Measurements from ENCODE around the gene PSMA3. TPM values are rescaled to one million over a fixed set of nuclear protein-coding genes. Genes with fewer than 3 reads are reported as not detected.

PSMA3 gene
- polyA plus RNA-seq, 4 donors, result 133 to 206 (median 171) TPM

DNA sequence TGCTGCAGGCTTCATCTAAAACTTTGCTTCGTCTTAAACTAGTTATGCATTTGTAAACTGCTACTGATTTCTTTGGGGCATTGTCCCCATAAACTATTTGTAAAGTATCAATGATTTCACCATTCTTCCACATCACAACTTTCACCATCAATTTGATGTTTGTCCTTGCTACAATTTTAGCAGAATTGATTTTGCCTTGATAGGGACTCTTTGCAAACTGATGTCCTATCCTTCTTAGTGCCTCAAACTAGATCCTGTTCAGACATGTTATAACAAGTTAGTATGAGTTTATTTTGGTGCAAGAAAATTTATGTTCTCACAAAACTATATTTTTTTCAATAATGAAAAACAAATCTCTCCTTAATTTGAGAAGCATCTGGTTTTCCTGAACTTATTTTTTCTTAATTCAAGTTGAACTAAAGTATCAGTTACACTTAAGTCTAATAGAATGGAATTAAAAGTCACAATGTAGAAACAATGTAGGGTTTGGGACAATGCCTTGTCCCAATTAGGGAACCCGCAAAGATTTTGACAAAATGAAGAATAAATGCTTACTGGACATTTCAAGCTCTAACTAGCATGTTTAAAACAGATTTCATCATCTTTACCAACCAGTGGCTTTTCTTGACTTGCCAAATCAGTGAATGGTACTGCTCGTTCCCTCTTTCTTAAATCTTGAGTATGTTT is 43.6 kb downstream of the PSMA3 start:
- DNase-seq (no peak), FAIRE-seq (no peak)
- Histone ChIP-seq H3K27ac (ENCODE audit: low read depth in 1 of 3, low read length in 2 of 3) (no peak overlapping the region), H3K9me3 (ENCODE audit: control insufficient read depth in 2 of 2, insufficient read depth in 1 of 2, low read depth in 1 of 2, low read length in 1 of 2) (no peaks in the 10 kb centered on the region), H3K36me3 (ENCODE audit: control insufficient read depth in 3 of 3, insufficient read depth in 2 of 3, low read depth in 1 of 3, low read length in 3 of 3) (peaks cover 10 to 30% (median 18%) of the 10 kb centered on the region in 3 donors), H3K27me3 (ENCODE audit: control insufficient read depth in 3 of 3, insufficient read depth in 3 of 3, low read length in 3 of 3) (no peaks in the 10 kb centered on the region), H3K4me1 (ENCODE audit: control insufficient read depth in 3 of 3, insufficient read depth in 2 of 3, low read depth in 1 of 3, low read length in 2 of 3) (peaks cover 0 to 8% (median 0%) of the 10 kb centered on the region in 3 donors), H3K4me3 (ENCODE audit: low read depth in 1 of 3, low read length in 3 of 3) (no peak overlapping the region)
- WGBS, 3 donors, result 69 to 82% (median 75%) methylated on average over 3 of the region's 3 CpGs

DNA sequence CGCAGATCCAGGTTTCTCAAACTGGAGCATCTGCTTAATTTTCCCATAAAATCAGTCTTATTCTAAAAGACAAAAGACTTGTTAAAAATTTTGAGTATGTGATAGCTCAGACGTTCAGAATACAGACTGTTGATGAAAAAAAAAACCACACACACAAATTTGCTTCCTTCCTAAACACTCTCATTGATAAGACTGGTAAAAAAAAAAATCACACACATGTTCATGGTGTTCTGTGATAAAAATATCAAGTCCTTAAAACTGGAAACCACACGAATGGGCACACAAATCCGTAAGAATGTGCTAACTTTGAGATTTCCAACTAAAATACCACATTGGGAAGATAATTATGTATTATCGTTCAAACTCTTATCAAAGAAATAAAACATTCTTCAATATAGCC is 47.0 kb downstream of the PSMA3 start:
- DNase-seq, result no peak
- H3K27me3 ChIP-seq (ENCODE audit: control insufficient read depth in 3 of 3, insufficient read depth in 3 of 3, low read length in 3 of 3), result no peaks in the 10 kb centered on the region
- peaks cover 13 to 33% (median 15%) of the 10 kb centered on the region in 3 donors for H3K36me3 ChIP-seq (ENCODE audit: control insufficient read depth in 3 of 3, insufficient read depth in 2 of 3, low read depth in 1 of 3, low read length in 3 of 3)
- no peaks in the 10 kb centered on the region for H3K9me3 ChIP-seq (ENCODE audit: control insufficient read depth in 2 of 2, insufficient read depth in 1 of 2, low read depth in 1 of 2, low read length in 1 of 2)
- 74 to 77% (median 74%) methylated on average over 5 of the region's 5 CpGs for WGBS, 3 donors
- no peaks in the 10 kb centered on the region for H3K4me1 ChIP-seq (ENCODE audit: control insufficient read depth in 3 of 3, insufficient read depth in 2 of 3, low read depth in 1 of 3, low read length in 2 of 3)
- H3K27ac ChIP-seq (ENCODE audit: low read depth in 1 of 3, low read length in 2 of 3), result no peak overlapping the region
- H3K4me3 ChIP-seq (ENCODE audit: low read depth in 1 of 3, low read length in 3 of 3), result no peak overlapping the region
- FAIRE-seq, result no peak

GRCh38 chr14:58292187-58292586 is 47.5 kb downstream of the PSMA3 start:
- Histone ChIP-seq H3K36me3 (ENCODE audit: control insufficient read depth in 3 of 3, insufficient read depth in 2 of 3, low read depth in 1 of 3, low read length in 3 of 3) (peaks cover 13 to 32% (median 15%) of the 10 kb centered on the region in 3 donors), H3K4me3 (ENCODE audit: low read depth in 1 of 3, low read length in 3 of 3) (no peak overlapping the region), H3K27me3 (ENCODE audit: control insufficient read depth in 3 of 3, insufficient read depth in 3 of 3, low read length in 3 of 3) (no peaks in the 10 kb centered on the region), H3K4me1 (ENCODE audit: control insufficient read depth in 3 of 3, insufficient read depth in 2 of 3, low read depth in 1 of 3, low read length in 2 of 3) (no peaks in the 10 kb centered on the region), H3K27ac (ENCODE audit: low read depth in 1 of 3, low read length in 2 of 3) (no peak overlapping the region), H3K9me3 (ENCODE audit: control insufficient read depth in 2 of 2, insufficient read depth in 1 of 2, low read depth in 1 of 2, low read length in 1 of 2) (no peaks in the 10 kb centered on the region)
- 85 to 95% (median 87%) methylated on average over 3 of the region's 3 CpGs for WGBS, 3 donors
- DNase-seq (no peak), FAIRE-seq (no peak)

GRCh38 chr14:58294201-58294600 is 49.6 kb downstream of the PSMA3 start:
- H3K4me1 ChIP-seq (ENCODE audit: control insufficient read depth in 3 of 3, insufficient read depth in 2 of 3, low read depth in 1 of 3, low read length in 2 of 3), result no peaks in the 10 kb centered on the region
- FAIRE-seq (no peak), DNase-seq (no peak)
- H3K36me3 ChIP-seq (ENCODE audit: control insufficient read depth in 3 of 3, insufficient read depth in 2 of 3, low read depth in 1 of 3, low read length in 3 of 3), result peaks cover 10 to 32% (median 11%) of the 10 kb centered on the region in 3 donors
- H3K4me3 ChIP-seq (ENCODE audit: low read depth in 1 of 3, low read length in 3 of 3), result no peak overlapping the region
- no peak overlapping the region for H3K27ac ChIP-seq (ENCODE audit: low read depth in 1 of 3, low read length in 2 of 3)
- no peaks in the 10 kb centered on the region for H3K9me3 ChIP-seq (ENCODE audit: control insufficient read depth in 2 of 2, insufficient read depth in 1 of 2, low read depth in 1 of 2, low read length in 1 of 2)
- H3K27me3 ChIP-seq (ENCODE audit: control insufficient read depth in 3 of 3, insufficient read depth in 3 of 3, low read length in 3 of 3), result no peaks in the 10 kb centered on the region
- 96 to 98% (median 97%) methylated on average over 7 of the region's 7 CpGs for WGBS, 3 donors

DNA sequence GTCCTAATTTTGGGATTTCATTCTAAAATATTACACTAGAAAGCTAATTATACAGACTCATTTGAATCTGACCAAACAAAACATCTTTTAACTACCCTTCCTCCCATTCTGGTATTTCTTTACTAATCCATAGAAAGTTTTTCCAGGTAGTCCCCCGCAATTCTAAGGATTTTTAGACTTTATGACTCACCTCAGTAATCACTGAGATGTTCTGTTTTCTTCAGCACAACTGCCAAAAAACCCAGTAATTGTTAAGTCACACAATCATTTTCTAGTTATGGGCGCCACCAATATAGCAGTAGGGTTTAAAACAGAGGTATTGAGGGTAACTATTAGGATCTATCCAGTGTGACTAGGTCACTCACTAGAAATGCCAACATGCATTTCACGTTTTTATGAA is 52.1 kb downstream of the PSMA3 start:
- Histone ChIP-seq H3K27ac (ENCODE audit: low read depth in 1 of 3, low read length in 2 of 3) (peak overlapping the region in 1 of 3 donors; percentile 97), H3K27me3 (ENCODE audit: control insufficient read depth in 3 of 3, insufficient read depth in 3 of 3, low read length in 3 of 3) (no peaks in the 10 kb centered on the region), H3K36me3 (ENCODE audit: control insufficient read depth in 3 of 3, insufficient read depth in 2 of 3, low read depth in 1 of 3, low read length in 3 of 3) (peaks cover 5 to 21% (median 7%) of the 10 kb centered on the region in 3 donors), H3K4me3 (ENCODE audit: low read depth in 1 of 3, low read length in 3 of 3) (peak overlapping the region in 2 of 3 donors; percentile 73 to 79), H3K4me1 (ENCODE audit: control insufficient read depth in 3 of 3, insufficient read depth in 2 of 3, low read depth in 1 of 3, low read length in 2 of 3) (peaks cover 0 to 6% (median 0%) of the 10 kb centered on the region in 3 donors), H3K9me3 (ENCODE audit: control insufficient read depth in 2 of 2, insufficient read depth in 1 of 2, low read depth in 1 of 2, low read length in 1 of 2) (no peaks in the 10 kb centered on the region)
- FAIRE-seq, result no peak
- no peak for DNase-seq
- WGBS, 3 donors, result 3 to 5% (median 5%) methylated on average over 3 of the region's 3 CpGs

DNA sequence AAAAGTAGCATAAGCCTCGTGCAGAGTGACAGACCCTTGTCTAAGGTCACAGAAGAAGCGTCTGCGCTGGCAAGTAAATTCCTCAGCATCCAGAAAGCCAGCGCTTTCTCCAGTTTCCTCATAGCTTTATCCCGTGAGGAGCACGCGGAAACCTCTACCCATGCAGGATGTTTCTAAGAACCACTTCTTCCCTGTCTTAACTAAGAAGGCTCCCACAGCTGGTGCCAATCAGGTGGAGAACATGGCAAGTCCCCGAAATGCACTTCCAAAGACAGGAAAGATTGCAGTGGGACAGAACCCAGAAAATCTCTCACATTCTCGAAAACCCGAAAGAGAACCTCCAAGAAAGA is 52.7 kb downstream of the PSMA3 start:
- FAIRE-seq (no peak), DNase-seq (no peak)
- no peaks in the 10 kb centered on the region for H3K27me3 ChIP-seq (ENCODE audit: control insufficient read depth in 3 of 3, insufficient read depth in 3 of 3, low read length in 3 of 3)
- H3K4me3 ChIP-seq (ENCODE audit: low read depth in 1 of 3, low read length in 3 of 3), result peak overlapping the region; percentile 61 to 79 (median 73)
- peaks cover 5 to 25% (median 7%) of the 10 kb centered on the region in 3 donors for H3K36me3 ChIP-seq (ENCODE audit: control insufficient read depth in 3 of 3, insufficient read depth in 2 of 3, low read depth in 1 of 3, low read length in 3 of 3)
- no peaks in the 10 kb centered on the region for H3K9me3 ChIP-seq (ENCODE audit: control insufficient read depth in 2 of 2, insufficient read depth in 1 of 2, low read depth in 1 of 2, low read length in 1 of 2)
- H3K4me1 ChIP-seq (ENCODE audit: control insufficient read depth in 3 of 3, insufficient read depth in 2 of 3, low read depth in 1 of 3, low read length in 2 of 3), result peaks cover 0 to 6% (median 0%) of the 10 kb centered on the region in 3 donors
- WGBS, 3 donors, result 0% methylated on average over 10 of the region's 10 CpGs
- H3K27ac ChIP-seq (ENCODE audit: low read depth in 1 of 3, low read length in 2 of 3), result peak overlapping the region; percentile 96 to 99 (median 97)

- 0% methylated on average over 40 of the region's 40 CpGs for WGBS, 3 donors
- Histone ChIP-seq H3K9me3 (ENCODE audit: control insufficient read depth in 2 of 2, insufficient read depth in 1 of 2, low read depth in 1 of 2, low read length in 1 of 2) (no peaks in the 10 kb centered on the region), H3K27ac (ENCODE audit: low read depth in 1 of 3, low read length in 2 of 3) (peak overlapping the region; percentile 96 to 99 (median 99)), H3K4me3 (ENCODE audit: low read depth in 1 of 3, low read length in 3 of 3) (peak overlapping the region; percentile 61 to 99 (median 97)), H3K36me3 (ENCODE audit: control insufficient read depth in 3 of 3, insufficient read depth in 2 of 3, low read depth in 1 of 3, low read length in 3 of 3) (peaks cover 4 to 27% (median 5%) of the 10 kb centered on the region in 3 donors), H3K27me3 (ENCODE audit: control insufficient read depth in 3 of 3, insufficient read depth in 3 of 3, low read length in 3 of 3) (no peaks in the 10 kb centered on the region), H3K4me1 (ENCODE audit: control insufficient read depth in 3 of 3, insufficient read depth in 2 of 3, low read depth in 1 of 3, low read length in 2 of 3) (peaks cover 0 to 6% (median 0%) of the 10 kb centered on the region in 3 donors)
- DNase-seq (peak; percentile 99 to 100), FAIRE-seq (peak; percentile 98)
Measured at GRCh38 chr14:58297762-58298476, 53.3 kb downstream of the PSMA3 start.

GRCh38 chr14:58298477-58299400 is 54.1 kb downstream of the PSMA3 start, which contains the start of gene ARID4A:
Gene ARID4A, plus strand, starts transcription at chr14:58298555. Its CDS starts 1,300 bp downstream, at chr14:58299855.
- no peaks in the 10 kb centered on the region for H3K27me3 ChIP-seq (ENCODE audit: control insufficient read depth in 3 of 3, insufficient read depth in 3 of 3, low read length in 3 of 3)
- no peak for FAIRE-seq
- peak in 1 of 2 donors; percentile 20 for DNase-seq
- H3K9me3 ChIP-seq (ENCODE audit: control insufficient read depth in 2 of 2, insufficient read depth in 1 of 2, low read depth in 1 of 2, low read length in 1 of 2), result no peaks in the 10 kb centered on the region
- peaks cover 0 to 6% (median 0%) of the 10 kb centered on the region in 3 donors for H3K4me1 ChIP-seq (ENCODE audit: control insufficient read depth in 3 of 3, insufficient read depth in 2 of 3, low read depth in 1 of 3, low read length in 2 of 3)
- peaks cover 6 to 23% (median 10%) of the 10 kb centered on the region in 3 donors for H3K36me3 ChIP-seq (ENCODE audit: control insufficient read depth in 3 of 3, insufficient read depth in 2 of 3, low read depth in 1 of 3, low read length in 3 of 3)
- H3K27ac ChIP-seq (ENCODE audit: low read depth in 1 of 3, low read length in 2 of 3), result peak within 1 kb of the TSS; percentile 96 to 99 (median 99)
- 0 to 1% (median 0%) methylated on average over 39 to 78 of the region's 79 CpGs for WGBS, 3 donors
- H3K4me3 ChIP-seq (ENCODE audit: low read depth in 1 of 3, low read length in 3 of 3), result peak within 1 kb of the TSS; percentile 97 to 100 (median 99)

Measured in small intestine (tissue), 7 donors.